Measurements from ENCODE around the gene GRM8.

DNA sequence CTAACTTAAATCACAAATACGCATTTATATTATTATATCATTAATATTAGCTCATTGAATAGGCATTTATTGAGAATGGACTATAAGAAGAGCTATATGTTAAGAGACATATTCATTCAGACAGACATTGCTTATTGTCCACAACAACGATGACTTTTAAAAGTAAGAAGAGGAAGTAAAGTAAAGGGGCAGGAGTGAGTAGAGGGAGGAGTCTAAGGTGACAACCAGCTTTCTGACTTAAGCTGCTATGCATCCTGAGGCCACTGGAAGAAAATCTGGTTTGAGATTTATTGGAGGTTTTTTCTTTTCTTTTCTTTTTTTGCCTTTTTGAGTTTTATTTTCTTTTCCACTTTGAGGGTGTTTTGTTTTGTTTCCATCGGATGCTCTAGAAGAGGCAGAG is 723.5 kb downstream of the GRM8 start:
- TF ChIP-seq EZH2phosphoT487 (IDR thresholded peaks at IDR 0.05; ENCODE audit: insufficient read depth, low read depth) (no peak), EZH2 (IDR thresholded peaks at IDR 0.05; ENCODE audit: insufficient read depth, poor library complexity, severe bottlenecking) (no peak)

All from GM23248 (cell line).